Kidney glomerular epithelial cell (primary cell): ENCODE data around the gene NF1.
"Not testable (repeated sequence)": the region's sequence is repeated elsewhere in the genome, so short reads cannot be mapped to it uniquely, and the experiment has no call there.

Experiments used
- DNase-seq: peaks from one replicate; lab custom pipeline; 2025; lab: John Stamatoyannopoulos, UW

Gene NF1

DNA sequence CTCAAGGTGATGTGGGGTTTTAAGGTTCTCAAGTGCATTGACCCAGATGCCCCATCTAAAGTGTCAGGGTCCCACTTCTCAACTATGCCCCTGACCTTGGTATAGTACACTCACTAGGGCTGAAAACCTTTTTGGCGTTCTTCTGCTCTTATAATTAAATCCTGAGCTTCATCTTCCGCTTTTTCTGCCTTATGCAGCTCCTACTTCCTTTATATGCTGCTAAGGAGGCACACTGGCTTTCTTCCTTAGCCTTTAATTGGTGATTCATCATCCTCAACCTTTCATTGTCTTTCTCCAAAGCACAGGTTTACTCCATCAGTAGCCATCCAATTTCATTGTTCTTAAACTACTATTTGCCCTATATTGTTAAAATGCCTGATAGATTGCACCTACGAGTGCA is 5.3 kb upstream of the NF1 start:
- no peak for DNase-seq

DNA sequence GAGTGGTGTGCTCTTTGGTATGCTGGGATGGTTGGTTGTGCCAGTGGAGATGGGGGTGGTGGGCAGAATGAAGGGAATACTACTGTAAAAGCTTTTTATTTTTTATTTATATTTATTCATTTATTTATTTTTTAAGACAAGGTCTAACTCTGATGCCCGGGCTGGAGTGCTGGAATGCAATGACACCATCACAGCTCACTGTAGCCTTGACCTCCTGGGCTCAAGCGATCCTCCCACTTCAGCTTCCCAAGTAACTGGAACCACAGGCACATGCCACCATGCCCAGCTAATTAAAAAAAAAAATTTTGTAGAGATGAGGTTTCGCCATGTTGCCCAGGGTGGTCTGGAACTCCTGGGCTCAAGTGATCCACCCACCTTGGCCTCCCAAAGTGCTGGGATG is 4.1 kb upstream of the NF1 start:
- not testable (repeated sequence) for DNase-seq

DNA sequence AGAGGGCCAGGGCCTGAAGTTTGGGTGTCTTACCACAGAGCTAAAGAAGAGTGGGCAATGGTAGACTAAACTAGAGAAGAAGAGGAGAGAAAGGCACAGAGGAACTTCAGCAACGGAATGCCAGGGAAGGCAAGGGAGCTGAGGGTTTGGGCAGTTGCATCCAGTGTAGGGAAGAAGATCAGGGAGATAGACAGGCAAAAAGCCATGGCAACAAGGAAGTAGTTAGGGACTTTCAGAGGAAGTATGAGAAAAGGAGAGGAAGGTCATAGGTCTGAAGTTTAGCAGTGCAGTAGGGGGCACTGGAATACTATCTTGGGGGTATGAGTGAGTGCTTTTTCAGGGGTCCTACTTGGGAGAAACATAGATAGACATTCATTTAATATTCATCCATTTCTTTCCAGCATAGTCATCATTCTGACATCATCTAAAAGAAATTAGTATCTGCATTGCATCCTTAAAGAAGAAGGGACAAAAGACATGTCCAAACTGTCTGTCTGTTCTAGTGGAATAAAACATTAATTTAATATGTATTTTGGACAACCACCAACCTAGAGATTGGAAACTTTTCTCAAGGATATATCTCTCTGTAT is 2.2 kb upstream of the NF1 start:
- no peak for DNase-seq

DNA sequence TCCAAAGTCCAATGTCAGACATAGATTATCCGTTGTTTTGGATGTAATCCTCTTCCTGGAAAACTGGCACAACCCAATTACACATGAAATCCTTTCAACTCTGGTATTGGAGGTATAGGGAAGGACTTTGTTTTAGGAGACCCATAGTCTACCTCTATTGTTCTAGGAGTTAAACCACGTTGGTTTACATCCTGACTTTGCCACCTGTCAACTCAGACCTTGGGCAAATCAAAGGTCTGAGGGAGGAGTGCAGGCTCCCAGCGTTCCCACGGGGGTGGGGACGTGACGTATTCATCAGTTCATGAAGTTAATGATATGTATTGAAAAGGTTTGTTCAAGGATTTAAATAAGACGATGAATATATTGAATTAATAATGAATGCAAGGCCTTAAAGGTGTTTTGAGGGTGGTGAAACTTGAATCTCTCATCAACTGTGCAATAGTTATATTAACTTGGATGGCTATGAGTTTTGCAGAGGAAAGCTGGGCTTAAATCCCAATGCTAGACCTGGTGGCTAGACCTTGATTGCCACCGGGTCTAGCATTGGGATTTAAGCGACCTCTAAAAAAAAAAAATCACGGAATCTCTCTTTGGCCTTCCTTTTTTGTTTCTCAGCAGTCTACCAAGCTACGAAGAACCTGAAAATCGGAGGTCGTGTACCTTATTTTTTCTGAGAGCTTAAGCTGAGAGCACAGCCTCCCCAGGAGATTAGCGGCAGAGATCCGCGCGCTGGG is 744 bp upstream of the NF1 start:
- no peak for DNase-seq

DNA sequence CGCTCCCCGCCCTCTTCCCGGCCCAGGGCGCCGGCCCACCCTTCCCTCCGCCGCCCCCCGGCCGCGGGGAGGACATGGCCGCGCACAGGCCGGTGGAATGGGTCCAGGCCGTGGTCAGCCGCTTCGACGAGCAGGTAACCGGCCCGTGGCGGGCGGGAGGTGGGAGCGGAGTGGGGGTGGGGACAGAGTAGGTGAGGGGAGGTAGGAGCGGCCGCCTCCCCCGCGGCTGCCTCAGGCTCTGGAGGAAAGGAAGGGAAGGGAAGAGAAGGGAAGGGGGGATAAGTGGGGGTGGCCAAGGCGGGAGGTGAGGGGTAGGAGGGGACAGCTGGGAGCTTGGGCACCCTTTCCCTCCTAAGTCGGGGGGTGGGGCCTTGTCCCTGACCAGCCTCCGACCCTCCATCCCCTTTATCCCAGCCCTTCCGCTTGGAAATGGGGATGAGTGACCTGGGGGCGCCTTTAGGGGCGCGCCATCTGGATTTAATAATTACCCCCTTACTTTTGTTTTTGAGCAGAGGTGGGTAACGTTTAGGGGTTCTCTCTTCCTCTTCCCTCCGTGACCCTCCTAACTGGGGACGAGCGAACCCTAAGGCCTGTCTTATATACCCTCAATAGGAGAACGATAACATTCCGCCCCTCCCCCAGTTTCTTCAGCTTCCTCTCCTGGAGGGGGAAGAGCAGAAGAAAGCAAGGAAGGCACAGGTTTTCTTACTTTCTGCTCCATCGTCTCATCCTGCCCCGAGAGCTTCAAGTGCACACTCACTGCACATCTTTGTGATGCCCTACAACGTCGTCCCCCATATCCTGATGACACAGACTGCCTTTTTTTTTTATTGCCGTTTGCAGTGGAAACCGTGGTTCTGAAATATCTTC is 694 bp downstream of the NF1 start:
- peak; percentile 46 for DNase-seq

DNA sequence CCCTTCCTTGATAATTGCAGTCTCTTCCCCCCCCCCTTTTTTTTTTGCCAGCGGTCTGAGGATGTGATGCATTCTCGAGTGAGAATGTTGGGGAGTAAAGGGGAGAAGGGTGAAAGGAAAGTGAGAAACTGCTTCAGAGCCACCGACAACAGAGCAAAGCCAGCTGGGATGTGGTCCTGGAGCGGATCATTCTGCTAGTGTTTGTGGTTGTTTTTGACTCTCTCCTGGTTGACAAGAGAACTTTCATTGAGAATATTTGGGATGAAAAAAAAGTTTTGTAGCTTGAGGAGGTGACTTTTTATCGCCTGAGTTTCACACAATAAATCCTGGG is 1.3 kb downstream of the NF1 start:
- DNase-seq: no peak

DNA sequence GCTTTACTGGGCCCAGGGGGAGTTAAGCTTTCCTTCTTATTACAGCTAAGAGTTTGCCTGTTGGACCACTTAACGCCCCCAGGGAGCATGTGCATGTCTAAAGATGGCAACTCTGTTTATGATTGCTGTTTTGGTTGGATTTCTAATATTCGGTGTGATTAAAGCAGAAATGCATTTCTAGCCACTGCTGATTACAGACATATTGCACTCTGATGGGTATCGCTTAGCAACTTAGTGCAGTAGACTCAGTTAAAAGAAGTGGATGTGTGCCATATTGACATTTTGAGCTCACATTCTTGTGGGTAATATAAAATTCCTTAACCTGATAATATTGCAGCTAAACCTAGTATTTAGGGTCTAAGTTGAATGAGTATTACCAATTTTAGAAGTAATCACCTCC is 4.2 kb downstream of the NF1 start:
- no peak for DNase-seq

DNA sequence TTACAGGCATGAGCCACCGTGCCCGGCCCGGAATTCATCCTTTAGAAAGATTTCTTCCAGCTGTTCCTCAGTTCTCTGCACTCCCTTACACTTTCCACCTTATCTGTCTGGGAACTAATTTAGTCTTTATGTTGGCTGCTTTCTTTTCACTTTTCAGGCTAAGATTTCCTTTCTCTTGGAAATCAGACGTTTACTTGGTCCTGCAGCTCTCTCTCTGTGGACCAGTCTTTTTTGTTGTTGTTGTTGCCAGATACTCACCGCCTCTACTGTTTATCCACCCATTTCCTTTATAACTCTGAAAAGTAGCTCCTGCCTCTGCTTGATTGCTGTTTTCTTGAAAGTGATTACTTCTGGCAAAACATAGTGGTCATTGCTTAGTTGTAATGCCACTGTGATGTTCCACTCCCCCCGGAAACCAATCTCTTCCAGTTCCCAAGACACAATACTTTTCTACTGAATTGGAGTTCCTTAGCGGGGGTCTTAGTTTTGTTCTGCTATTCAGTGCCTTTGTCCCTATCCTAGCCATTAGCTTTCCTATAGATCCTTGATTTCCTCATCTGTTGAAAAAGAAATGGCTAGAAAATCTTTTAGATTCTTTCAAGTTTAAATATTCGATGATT is 6.2 kb downstream of the NF1 start:
- DNase-seq: no peak

DNA sequence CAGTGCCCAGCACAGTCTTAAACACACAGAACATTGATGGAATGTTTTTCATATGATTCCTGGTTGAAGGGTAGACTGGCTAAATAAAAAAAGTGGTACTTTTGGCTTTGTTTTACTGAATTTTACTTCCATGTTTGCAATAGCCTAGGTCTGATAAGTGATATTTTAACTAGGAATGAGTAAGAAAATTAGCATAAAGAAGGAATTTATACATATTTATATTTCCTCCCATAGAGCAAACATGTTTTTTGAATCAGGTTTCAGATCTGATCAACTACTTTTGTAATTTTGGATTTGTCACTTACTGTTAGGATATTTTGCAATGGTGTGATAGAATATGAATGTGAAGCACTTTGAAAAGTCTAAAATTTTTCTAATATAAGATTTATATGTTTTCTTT is 7.2 kb downstream of the NF1 start:
- no peak for DNase-seq

DNA sequence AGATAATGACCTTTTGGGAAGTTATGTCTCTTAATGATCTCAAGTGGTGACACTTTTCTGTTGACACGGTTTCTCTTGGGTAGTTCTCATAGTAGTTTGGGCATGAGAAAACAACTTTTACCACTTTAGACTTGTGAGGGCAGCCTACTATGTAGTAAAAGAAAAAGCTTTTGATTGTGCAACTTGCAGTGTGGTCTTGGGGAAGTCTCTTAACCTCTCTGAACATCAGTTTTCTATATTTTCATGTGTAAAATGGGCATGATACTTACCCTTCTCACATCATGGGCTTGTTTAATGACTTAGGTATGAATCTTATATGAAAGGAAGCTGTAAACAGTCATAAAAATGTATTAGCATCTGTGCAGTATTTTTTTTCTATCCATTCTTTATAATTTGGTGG is 11.2 kb downstream of the NF1 start:
- DNase-seq: no peak

DNA sequence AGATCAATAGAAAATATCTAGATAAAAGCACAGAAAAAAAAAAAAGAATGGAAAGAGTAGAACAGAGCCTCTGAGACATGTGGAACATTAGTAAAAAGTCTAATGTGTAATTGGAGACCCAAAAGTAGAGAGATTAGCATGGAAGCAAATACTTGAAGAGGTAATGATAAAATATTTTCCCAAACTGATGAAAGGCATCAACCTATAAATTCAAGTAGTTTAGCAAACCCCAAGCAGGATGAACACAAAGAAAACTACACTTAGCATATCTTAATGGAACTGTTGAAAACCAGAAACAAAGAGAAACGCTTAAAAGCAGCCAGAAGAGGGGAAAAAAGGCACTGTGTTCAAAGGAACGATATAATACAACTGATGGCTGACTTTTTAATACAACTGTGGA is 16.4 kb downstream of the NF1 start:
- DNase-seq: no peak

DNA sequence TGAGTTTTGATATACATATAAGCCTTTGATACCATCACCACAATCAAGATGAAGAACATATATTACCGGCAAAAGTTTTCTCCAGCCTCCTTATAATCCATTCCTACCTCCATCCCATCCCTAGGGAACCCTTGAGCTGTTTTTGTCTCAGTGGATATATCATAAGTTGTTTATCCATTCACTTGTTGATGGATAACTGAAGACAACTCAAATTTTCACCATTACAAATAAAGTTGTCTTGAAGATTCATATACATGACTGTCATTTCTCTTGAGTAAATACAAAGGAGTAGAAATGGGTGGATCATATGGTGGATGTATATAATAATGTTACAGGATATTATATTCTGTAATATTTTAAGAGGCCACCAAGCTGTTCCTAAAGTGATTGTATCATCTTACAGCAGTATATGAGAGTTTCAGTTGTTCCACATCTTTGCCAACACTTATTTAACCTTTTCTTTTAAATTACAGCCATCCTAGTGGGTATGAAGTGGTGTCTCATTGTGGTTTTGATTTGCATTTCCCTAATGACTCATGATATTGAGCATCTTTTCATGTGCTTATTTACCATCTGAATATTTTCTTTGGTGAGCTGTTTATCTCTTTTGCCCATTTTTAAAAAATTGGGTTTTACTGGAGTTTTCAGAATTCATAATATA is 17.4 kb downstream of the NF1 start:
- DNase-seq: no peak

DNA sequence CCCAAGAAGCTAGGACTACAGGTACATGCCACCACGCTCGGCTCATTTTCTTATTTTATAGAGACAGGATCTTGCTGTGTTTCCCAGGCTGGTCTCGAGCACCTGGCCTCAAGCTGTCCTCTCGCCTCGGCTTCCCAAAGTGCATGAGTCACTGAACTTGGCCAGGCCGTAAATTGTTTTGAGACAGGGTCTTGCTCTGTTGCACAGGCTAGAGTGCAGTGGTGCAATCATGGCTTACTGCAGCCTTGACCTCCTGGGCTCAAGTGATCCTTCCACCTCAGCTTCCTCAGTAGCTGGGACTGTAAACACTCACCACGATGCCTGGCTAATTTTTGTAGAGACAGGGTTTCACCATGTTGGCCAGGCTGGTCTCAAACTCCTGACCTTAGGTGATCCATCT is 18.6 kb downstream of the NF1 start:
- DNase-seq: peak; percentile 77

DNA sequence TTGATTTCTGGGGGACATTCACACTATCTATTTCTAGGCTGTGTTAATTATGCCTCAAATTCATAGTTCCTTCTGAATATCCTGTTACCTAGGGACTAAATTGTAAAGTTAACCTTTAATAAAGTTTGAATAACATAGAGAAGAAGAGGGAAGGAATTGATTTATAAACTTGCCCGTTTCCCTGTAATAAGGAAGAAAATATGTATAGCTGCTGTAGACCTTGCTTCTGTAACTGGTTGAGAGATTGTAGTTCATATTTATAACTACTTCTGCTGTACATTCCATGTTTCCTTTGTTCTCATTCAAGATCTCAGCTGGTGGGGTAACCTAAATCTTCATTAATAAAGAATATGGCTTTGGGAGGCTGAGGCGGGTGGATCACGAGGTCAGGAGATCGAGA is 19.2 kb downstream of the NF1 start:
- no peak for DNase-seq

DNA sequence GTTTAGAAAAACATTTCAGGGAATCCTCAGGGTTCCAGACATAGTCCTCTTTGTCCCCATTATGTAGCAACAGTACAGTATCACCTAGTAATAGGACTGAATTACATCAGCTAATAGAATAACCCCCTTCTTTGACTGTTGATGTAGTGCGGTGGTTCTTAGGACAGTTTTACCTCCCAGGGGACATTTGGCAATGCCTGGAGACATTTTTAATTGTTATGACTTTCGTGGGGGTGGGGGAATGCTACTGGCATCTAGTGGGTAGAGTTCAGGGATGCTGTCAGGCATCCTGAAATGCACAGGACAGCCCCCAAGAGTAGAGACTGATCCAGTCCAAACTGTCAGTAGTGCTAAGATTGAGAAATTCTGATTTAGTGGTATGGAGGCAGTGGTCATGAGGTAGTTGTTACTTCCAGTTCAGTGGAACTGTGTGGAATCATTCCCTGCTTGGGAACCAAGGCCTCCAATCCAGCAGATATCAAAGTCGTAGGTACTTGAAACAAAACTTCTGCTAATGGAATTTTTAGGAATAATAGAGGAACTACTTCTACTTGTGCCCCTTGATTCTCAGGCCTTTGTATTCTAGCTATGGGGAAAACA is 20.3 kb downstream of the NF1 start:
- DNase-seq: no peak

DNA sequence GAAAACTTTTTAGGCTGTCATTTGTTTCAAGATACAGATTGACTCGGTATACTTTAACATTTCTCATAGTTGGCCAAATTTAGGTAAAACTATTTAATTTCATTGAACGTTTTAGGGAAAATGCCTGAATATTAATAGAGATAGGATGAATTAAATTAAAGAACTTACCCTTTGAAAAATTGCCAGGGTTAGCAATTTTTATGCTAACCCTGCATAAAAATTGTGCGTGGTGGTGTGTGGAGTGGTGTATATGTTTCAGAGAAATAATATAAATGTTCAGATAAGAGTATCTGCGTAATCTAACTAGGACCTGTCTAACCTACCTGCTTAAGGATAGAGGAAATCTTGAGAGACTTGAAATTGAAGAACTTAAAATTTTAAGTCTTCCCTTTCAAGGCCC is 21.4 kb downstream of the NF1 start:
- DNase-seq: no peak

DNA sequence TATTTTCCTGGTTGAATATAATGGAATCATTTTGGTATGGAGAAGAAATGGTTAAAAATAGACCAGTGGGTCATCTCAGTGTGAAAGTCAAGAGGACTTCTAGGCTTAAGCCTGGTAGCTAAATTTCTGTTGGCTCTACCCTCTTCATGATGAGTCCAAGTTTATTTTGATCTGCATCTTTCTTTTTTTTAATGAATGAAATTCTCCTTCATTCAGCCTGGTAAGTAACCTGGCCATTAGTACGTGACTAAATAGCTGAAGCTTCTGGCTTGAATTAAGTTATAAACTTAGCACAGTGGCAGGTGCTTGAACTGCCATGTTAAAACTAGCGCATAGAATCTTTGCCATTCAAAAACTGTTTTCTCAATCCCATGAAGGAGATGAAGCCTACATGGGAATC is 28.0 kb downstream of the NF1 start:
- no peak for DNase-seq

DNA sequence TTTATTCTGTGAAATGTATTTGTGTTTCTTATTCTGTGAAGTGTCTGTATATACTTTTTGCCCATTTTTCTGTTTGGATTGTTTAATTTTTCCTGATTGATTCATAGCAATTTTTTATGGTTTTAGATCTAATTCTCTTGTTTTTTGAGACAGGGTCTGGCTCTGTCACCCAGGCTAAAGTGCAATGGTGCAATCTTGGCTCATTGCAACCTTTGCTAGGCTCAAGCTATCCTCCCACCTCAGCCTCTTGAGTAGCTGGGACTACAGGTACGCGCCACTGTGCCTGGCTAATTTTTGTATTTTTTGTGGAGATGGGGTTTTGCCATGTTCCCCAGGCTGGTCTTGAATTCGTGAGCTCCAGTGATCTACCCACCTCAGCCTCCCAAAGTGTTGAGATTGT is 31.5 kb downstream of the NF1 start:
- no peak for DNase-seq

DNA sequence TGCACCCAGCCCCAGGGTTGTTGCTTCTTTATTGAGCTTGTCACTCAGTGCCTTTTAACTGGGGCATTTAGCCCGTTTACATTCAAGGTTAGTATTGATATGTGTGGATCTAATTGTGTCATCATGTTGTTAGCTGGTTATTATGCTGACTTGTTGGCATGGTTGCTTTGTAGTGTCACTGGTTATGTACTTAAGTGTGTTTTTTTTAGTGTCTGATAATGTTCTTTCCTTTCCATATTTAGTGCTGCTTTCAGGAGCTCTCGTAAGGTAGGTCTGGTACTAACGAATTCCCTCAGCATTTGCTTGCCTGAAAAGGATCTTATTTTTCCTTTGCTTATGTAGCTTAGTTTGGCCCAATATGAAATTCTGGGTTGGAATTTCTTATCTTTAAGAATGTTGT is 33.5 kb downstream of the NF1 start:
- no peak for DNase-seq

DNA sequence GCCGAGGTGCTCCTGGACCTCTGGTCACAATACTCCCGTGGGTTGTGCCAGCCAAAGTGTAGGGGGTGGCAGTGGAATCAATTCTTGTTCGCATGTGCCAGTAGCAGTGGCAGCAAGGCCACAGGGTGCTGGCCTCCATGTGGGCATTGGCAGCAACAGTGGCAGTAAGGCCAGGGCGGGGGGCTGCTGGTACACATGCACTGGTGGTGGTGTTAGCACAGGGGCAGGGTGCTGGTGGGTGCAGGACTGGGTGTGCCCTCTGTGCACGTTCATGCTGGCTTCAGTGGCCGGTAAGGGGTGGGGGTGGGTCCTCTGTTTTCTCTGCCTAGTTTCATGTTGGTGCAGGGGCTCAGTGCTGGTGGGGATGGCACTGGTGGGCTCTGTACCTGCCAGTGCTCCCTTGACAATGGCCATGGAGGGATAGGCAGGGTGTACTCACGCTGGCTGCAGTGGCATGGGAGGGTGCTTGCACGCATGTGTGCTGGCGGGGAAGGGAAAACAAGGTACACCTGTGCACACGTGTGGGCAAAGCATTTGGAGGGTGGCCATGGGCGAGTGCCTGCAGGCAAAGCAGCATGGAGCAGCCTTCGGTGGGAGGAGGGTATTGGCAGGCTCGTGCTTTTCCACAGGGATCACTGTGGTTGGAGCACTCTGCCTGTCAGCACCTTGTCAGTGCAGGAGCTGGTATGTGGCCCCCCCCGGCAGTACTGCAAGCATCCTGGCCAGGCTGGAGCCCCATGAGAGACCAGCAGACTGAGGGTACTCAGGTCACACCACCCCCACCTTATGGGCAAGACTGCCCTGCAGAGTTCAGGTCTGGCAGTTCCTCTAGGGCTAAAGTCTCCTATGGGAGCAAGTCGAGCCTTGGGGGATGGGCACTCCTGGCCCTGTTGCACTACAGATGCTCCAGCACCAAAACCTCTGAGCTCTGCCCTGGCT is 35.8 kb downstream of the NF1 start:
- DNase-seq: no peak

DNA sequence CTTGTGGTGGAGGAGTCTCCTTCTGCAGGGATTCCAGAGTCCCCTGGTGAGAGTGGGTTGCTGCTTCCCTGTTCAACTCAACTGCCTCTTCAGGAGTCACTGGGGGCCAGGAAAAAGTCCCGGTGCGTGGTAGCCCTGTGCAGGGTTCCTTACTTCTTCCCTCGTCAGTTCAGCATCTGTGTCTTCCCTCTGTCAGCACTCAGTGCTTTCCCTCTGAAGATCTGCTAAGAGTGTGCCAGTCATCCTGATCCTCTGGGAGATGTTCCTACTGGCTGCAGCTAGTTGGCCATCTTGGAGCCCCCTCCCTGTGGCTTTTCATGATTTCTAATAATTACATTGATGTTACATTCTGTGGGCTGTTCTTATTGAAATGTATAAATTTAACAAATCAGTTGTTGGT is 36.5 kb downstream of the NF1 start:
- no peak for DNase-seq
